ENCODE results near the gene CAPN11. TPM values are rescaled to one million over a fixed set of nuclear protein-coding genes. Genes with fewer than 3 reads are reported as not detected.
"Not testable (repeated sequence)": the region's sequence is repeated elsewhere in the genome, so short reads cannot be mapped to it uniquely, and the experiment has no call there.

The CAPN11 gene
- total RNA-seq, 2 experiments from 2014 or later: 0.12 TPM; not detected in 1

GRCh38 chr6:44178424-44179071 lies 19.9 kb downstream of the CAPN11 start:
- H3K27me3 Mint-ChIP-seq: peaks cover 11% of the 10 kb centered on the region
- CTCF ChIA-PET: interaction anchor here (0.6 kb wide), 1 partner anchor 160 kb away, joined by 3 read pairs; no protein-coding TSS in a partner anchor
- DNase-seq: no peak
- intact Hi-C loops (cut with micrococcal nuclease): no loop called here
- H3K4me1 Mint-ChIP-seq (ENCODE audit: low read depth): peaks cover 8% of the 10 kb centered on the region
- H3K36me3 Mint-ChIP-seq: no peaks in the 10 kb centered on the region
- no peaks in the 10 kb centered on the region for H3K9me3 Mint-ChIP-seq
- POLR2A ChIA-PET: no interaction called here
- no peak overlapping the region for H3K27ac Mint-ChIP-seq
- no peak overlapping the region for H3K4me3 Mint-ChIP-seq

GRCh38 chr6:44179072-44179536 lies 20.5 kb downstream of the CAPN11 start:
- Mint-ChIP-seq H3K9me3 (no peaks in the 10 kb centered on the region), H3K4me1 (ENCODE audit: low read depth) (peaks cover 8% of the 10 kb centered on the region), H3K36me3 (no peaks in the 10 kb centered on the region), H3K27me3 (peaks cover 11% of the 10 kb centered on the region), H3K27ac (no peak overlapping the region), H3K4me3 (no peak overlapping the region)
- intact Hi-C loops (cut with micrococcal nuclease): no loop called here
- no peak for DNase-seq
- ChIA-PET CTCF (interaction anchor here (0.6 kb wide), 1 partner anchor 160 kb away, joined by 3 read pairs; no protein-coding TSS in a partner anchor), POLR2A (no interaction called here)

GRCh38 chr6:44179648-44180047 lies 21.0 kb downstream of the CAPN11 start:
- intact Hi-C loops (cut with micrococcal nuclease): no loop called here
- Mint-ChIP-seq H3K27me3 (peaks cover 11% of the 10 kb centered on the region), H3K36me3 (no peaks in the 10 kb centered on the region), H3K9me3 (no peaks in the 10 kb centered on the region), H3K27ac (no peak overlapping the region), H3K4me1 (ENCODE audit: low read depth) (peaks cover 8% of the 10 kb centered on the region), H3K4me3 (no peak overlapping the region)
- no peak for DNase-seq
- CTCF ChIA-PET: interaction anchor here (1.1 kb wide), 1 partner anchor 89 kb away, joined by 3 read pairs; no protein-coding TSS in a partner anchor
- POLR2A ChIA-PET: no interaction called here

GRCh38 chr6:44180406-44180805 lies 21.8 kb downstream of the CAPN11 start:
- H3K36me3 Mint-ChIP-seq: no peaks in the 10 kb centered on the region
- H3K9me3 Mint-ChIP-seq: no peaks in the 10 kb centered on the region
- no peak overlapping the region for H3K4me3 Mint-ChIP-seq
- no peak for DNase-seq
- peaks cover 8% of the 10 kb centered on the region for H3K4me1 Mint-ChIP-seq (ENCODE audit: low read depth)
- ChIA-PET CTCF (interaction anchor here (1.1 kb wide), 1 partner anchor 88 kb away, joined by 3 read pairs; no protein-coding TSS in a partner anchor), POLR2A (interaction anchor here (0.6 kb wide), 1 partner anchor 42 kb away, joined by 5 read pairs; no protein-coding TSS in a partner anchor)
- H3K27me3 Mint-ChIP-seq: peaks cover 12% of the 10 kb centered on the region
- intact Hi-C loops (cut with micrococcal nuclease): no loop called here
- H3K27ac Mint-ChIP-seq: no peak overlapping the region

GRCh38 chr6:44180886-44181285 lies 22.3 kb downstream of the CAPN11 start:
- Mint-ChIP-seq H3K4me3 (no peak overlapping the region), H3K4me1 (ENCODE audit: low read depth) (peaks cover 10% of the 10 kb centered on the region), H3K27ac (no peak overlapping the region), H3K27me3 (peaks cover 13% of the 10 kb centered on the region), H3K9me3 (no peaks in the 10 kb centered on the region), H3K36me3 (no peaks in the 10 kb centered on the region)
- CTCF ChIA-PET: interaction anchor here (1.1 kb wide), 1 partner anchor 87 kb away, joined by 3 read pairs; no protein-coding TSS in a partner anchor
- intact Hi-C loops (cut with micrococcal nuclease): no loop called here
- no peak for DNase-seq
- POLR2A ChIA-PET: interaction anchor here (0.6 kb wide), 1 partner anchor 41 kb away, joined by 5 read pairs; no protein-coding TSS in a partner anchor

- DNase-seq; CTCF ChIA-PET; POLR2A ChIA-PET; H3K4me3 Mint-ChIP-seq; H3K9me3 Mint-ChIP-seq; H3K27me3 Mint-ChIP-seq; H3K36me3 Mint-ChIP-seq; H3K27ac Mint-ChIP-seq; intact Hi-C loops (cut with micrococcal nuclease): not testable (repeated sequence)
- H3K4me1 Mint-ChIP-seq (ENCODE audit: low read depth): peaks cover 12% of the 10 kb centered on the region
Observed at GRCh38 chr6:44181784-44182183, 23.2 kb downstream of the CAPN11 start.

GRCh38 chr6:44182911-44183390 lies 24.3 kb downstream of the CAPN11 start:
- POLR2A ChIA-PET: no interaction called here
- intact Hi-C loops (cut with micrococcal nuclease): no loop called here
- CTCF ChIA-PET: interaction anchor here (0.9 to 2.1 kb wide), 2 partner anchors 10 kb away, joined by 3 to 8 read pairs; no protein-coding TSS in a partner anchor
- Mint-ChIP-seq H3K27me3 (peaks cover 4% of the 10 kb centered on the region), H3K4me3 (no peak overlapping the region), H3K36me3 (no peaks in the 10 kb centered on the region), H3K9me3 (no peaks in the 10 kb centered on the region), H3K4me1 (ENCODE audit: low read depth) (peaks cover 6% of the 10 kb centered on the region), H3K27ac (no peak overlapping the region)
- no peak for DNase-seq

- intact Hi-C loops (cut with micrococcal nuclease): no loop called here
- peaks cover 6% of the 10 kb centered on the region for H3K4me1 Mint-ChIP-seq (ENCODE audit: low read depth)
- no peak overlapping the region for H3K4me3 Mint-ChIP-seq
- POLR2A ChIA-PET: no interaction called here
- no peak for DNase-seq
- CTCF ChIA-PET: interaction anchor here (1.7 to 2.1 kb wide), 2 partner anchors 11 to 38 kb away, joined by 4 to 8 read pairs; no protein-coding TSS in a partner anchor
- H3K9me3 Mint-ChIP-seq: no peaks in the 10 kb centered on the region
- H3K27ac Mint-ChIP-seq: no peak overlapping the region
- H3K36me3 Mint-ChIP-seq: no peaks in the 10 kb centered on the region
- H3K27me3 Mint-ChIP-seq: peaks cover 4% of the 10 kb centered on the region
Observed at GRCh38 chr6:44183783-44184182, 25.2 kb downstream of the CAPN11 start.

GRCh38 chr6:44185356-44185755 lies 26.7 kb downstream of the CAPN11 start:
- CTCF ChIA-PET: interaction anchor here (1.1 to 3.2 kb wide), 4 partner anchors 13 to 36 kb away, joined by 3 to 13 read pairs (median 6); no protein-coding TSS in a partner anchor
- intact Hi-C loops (cut with micrococcal nuclease); H3K27ac Mint-ChIP-seq; H3K9me3 Mint-ChIP-seq; H3K27me3 Mint-ChIP-seq; H3K4me3 Mint-ChIP-seq; H3K36me3 Mint-ChIP-seq; DNase-seq: not testable (repeated sequence)
- POLR2A ChIA-PET: interaction anchor here (0.6 kb wide), 1 partner anchor 68 kb away, joined by 3 read pairs; no protein-coding TSS in a partner anchor
- H3K4me1 Mint-ChIP-seq (ENCODE audit: low read depth): peaks cover 12% of the 10 kb centered on the region

- Mint-ChIP-seq H3K4me1 (ENCODE audit: low read depth) (peaks cover 12% of the 10 kb centered on the region), H3K27me3 (peaks cover 4% of the 10 kb centered on the region), H3K4me3 (no peak overlapping the region), H3K36me3 (no peaks in the 10 kb centered on the region), H3K27ac (no peak overlapping the region), H3K9me3 (no peaks in the 10 kb centered on the region)
- intact Hi-C loops (cut with micrococcal nuclease): no loop called here
- ChIA-PET CTCF (interaction anchor here (1.1 to 3.2 kb wide), 2 partner anchors 13 to 22 kb away, joined by 3 to 13 read pairs; no protein-coding TSS in a partner anchor), POLR2A (interaction anchor here (0.6 to 0.9 kb wide), 2 partner anchors 38 to 69 kb away, joined by 3 to 4 read pairs; no protein-coding TSS in a partner anchor)
- no peak for DNase-seq
Observed at GRCh38 chr6:44185953-44186634, 27.5 kb downstream of the CAPN11 start.

GRCh38 chr6:44186635-44187025 lies 28.0 kb downstream of the CAPN11 start:
- POLR2A ChIA-PET: interaction anchor here (0.9 kb wide), 1 partner anchor 38 kb away, joined by 4 read pairs; no protein-coding TSS in a partner anchor
- peaks cover 4% of the 10 kb centered on the region for H3K27me3 Mint-ChIP-seq

GRCh38 chr6:44188819-44189218 lies 30.2 kb downstream of the CAPN11 start:
- no peak for DNase-seq
- Mint-ChIP-seq H3K27ac (no peak overlapping the region), H3K4me1 (ENCODE audit: low read depth) (peaks cover 12% of the 10 kb centered on the region), H3K36me3 (no peaks in the 10 kb centered on the region), H3K9me3 (no peaks in the 10 kb centered on the region), H3K27me3 (peaks cover 6% of the 10 kb centered on the region), H3K4me3 (no peak overlapping the region)
- POLR2A ChIA-PET: no interaction called here
- CTCF ChIA-PET: interaction anchor here (1.1 to 1.9 kb wide), 4 partner anchors 29 to 68 kb away, joined by 3 to 6 read pairs (median 3); partner anchors contain the start of genes SLC29A1 and SLC35B2
- intact Hi-C loops (cut with micrococcal nuclease): no loop called here

More at GRCh38 chr6:44186635-44187025, 28.0 kb downstream of the CAPN11 start:
- no peak for DNase-seq
- CTCF ChIA-PET: interaction anchor here (3.2 kb wide), 1 partner anchor 14 kb away, joined by 13 read pairs; no protein-coding TSS in a partner anchor
- H3K9me3 Mint-ChIP-seq: no peaks in the 10 kb centered on the region
- no peaks in the 10 kb centered on the region for H3K36me3 Mint-ChIP-seq
- intact Hi-C loops (cut with micrococcal nuclease): no loop called here
- H3K4me3 Mint-ChIP-seq: no peak overlapping the region
- H3K27ac Mint-ChIP-seq: no peak overlapping the region
- peaks cover 12% of the 10 kb centered on the region for H3K4me1 Mint-ChIP-seq (ENCODE audit: low read depth)
